Right atrium auricular region (tissue), 2 donors: Measurements from ENCODE around the gene PCDHGC4. TPM values are rescaled to one million over a fixed set of nuclear protein-coding genes. Genes with fewer than 3 reads are reported as not detected.

Source experiments
- DNase-seq: peaks from one replicate; pipeline ENCODE4 v3.0.0-alpha.2; 2019; ENCODE audit warnings: low spot score
- H3K27ac ChIP-seq, 2 donors: fragments of 200-600 bp; sonication (generic); 1 replicate in 1 of 2; 2 replicates in 1 of 2; pipeline ENCODE4 v1.5.1; 2016 to 2019
- H3K27me3 ChIP-seq, 2 donors: fragments of 200-600 bp; sonication (generic); one replicate each; pipeline versions ENCODE4 v1.5.1 to v1.6.0; 2017 to 2019
- H3K36me3 ChIP-seq: fragments of 200-600 bp; sonication (generic); one replicate; pipeline ENCODE4 v1.5.1; 2016
- H3K4me1 ChIP-seq, 2 donors: fragments of 200-600 bp; sonication (generic); one replicate each; pipeline versions ENCODE4 v1.5.1 to v1.6.0; 2017 to 2019
- H3K4me3 ChIP-seq, 2 donors: fragments of 200-600 bp; sonication (generic); 1 replicate in 1 of 2; 2 replicates in 1 of 2; pipeline ENCODE4 v1.5.1; 2017 to 2019; ENCODE audit warnings: mild to moderate bottlenecking in 1 of 2, moderate library complexity in 1 of 2
- H3K9me3 ChIP-seq, 2 donors: fragments of 200-600 bp; sonication (generic); one replicate each; pipeline ENCODE4 v1.5.1; 2019
- CTCF ChIP-seq, 2 donors: fragments of 200-600 bp; sonication (generic); IDR thresholded peaks; one replicate each; pipeline ENCODE4 v1.5.1; 2019; ENCODE audit warnings: antibody characterized with exemption in 2 of 2
- total RNA-seq, 2 donors: library from RNA; depleted of rRNA; stranded (reverse); fragments of >200 nt; gene quantifications; one replicate each; pipeline ENCODE4 v1.1.0, GENCODE V29; 2016

The PCDHGC4 gene
- total RNA-seq, 2 donors from 2014 or later = 1.5 to 1.7 TPM

DNA sequence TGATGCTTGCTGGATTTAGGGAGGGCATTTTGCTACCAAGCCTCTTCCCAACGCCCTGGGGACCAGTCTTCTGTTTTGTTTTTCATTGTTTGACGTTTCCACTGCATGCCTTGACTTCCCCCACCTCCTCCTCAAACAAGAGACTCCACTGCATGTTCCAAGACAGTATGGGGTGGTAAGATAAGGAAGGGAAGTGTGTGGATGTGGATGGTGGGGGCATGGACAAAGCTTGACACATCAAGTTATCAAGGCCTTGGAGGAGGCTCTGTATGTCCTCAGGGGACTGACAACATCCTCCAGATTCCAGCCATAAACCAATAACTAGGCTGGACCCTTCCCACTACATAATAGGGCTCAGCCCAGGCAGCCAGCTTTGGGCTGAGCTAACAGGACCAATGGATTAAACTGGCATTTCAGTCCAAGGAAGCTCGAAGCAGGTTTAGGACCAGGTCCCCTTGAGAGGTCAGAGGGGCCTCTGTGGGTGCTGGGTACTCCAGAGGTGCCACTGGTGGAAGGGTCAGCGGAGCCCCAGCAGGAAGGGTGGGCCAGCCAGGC lies 27.0 kb downstream of the PCDHGC4 start:
- H3K36me3 ChIP-seq = peaks cover 23% of the 10 kb centered on the region
- TF ChIP-seq CTCF (IDR thresholded peaks at IDR 0.05) = no peak
- peak overlapping the region; percentile 76 to 85 for H3K27ac ChIP-seq
- no peaks in the 10 kb centered on the region for H3K27me3 ChIP-seq
- no peaks in the 10 kb centered on the region for H3K9me3 ChIP-seq
- H3K4me3 ChIP-seq = no peak overlapping the region
- DNase-seq = no peak
- H3K4me1 ChIP-seq = peaks cover 0 to 84% of the 10 kb centered on the region in 2 donors

- H3K4me3 ChIP-seq = peak overlapping the region; percentile 35 to 61
- H3K27me3 ChIP-seq = no peaks in the 10 kb centered on the region
- TF ChIP-seq CTCF (IDR thresholded peaks at IDR 0.05) = peak; percentile 77 to 90
- peak overlapping the region; percentile 76 to 85 for H3K27ac ChIP-seq
- H3K4me1 ChIP-seq = peaks cover 0 to 78% of the 10 kb centered on the region in 2 donors
- no peaks in the 10 kb centered on the region for H3K9me3 ChIP-seq
- peak; percentile 86 for DNase-seq
- peaks cover 24% of the 10 kb centered on the region for H3K36me3 ChIP-seq
Observed at GRCh38 chr5:141512390-141512910, 27.6 kb downstream of the PCDHGC4 start.

- no peak for DNase-seq
- H3K27me3 ChIP-seq = no peaks in the 10 kb centered on the region
- peaks cover 0 to 72% of the 10 kb centered on the region in 2 donors for H3K4me1 ChIP-seq
- no peak for TF ChIP-seq CTCF (IDR thresholded peaks at IDR 0.05)
- H3K27ac ChIP-seq = peak overlapping the region; percentile 76 to 85
- peak overlapping the region; percentile 35 to 61 for H3K4me3 ChIP-seq
- H3K9me3 ChIP-seq = no peaks in the 10 kb centered on the region
- peaks cover 24% of the 10 kb centered on the region for H3K36me3 ChIP-seq
Observed at GRCh38 chr5:141512911-141513626, 28.2 kb downstream of the PCDHGC4 start.

- no peak for TF ChIP-seq CTCF (IDR thresholded peaks at IDR 0.05)
- Histone ChIP-seq H3K27me3 (no peaks in the 10 kb centered on the region), H3K36me3 (peaks cover 24% of the 10 kb centered on the region), H3K4me3 (peak overlapping the region; percentile 35 to 61), H3K4me1 (peaks cover 0 to 64% of the 10 kb centered on the region in 2 donors), H3K27ac (peak overlapping the region; percentile 76 to 85), H3K9me3 (no peaks in the 10 kb centered on the region)
- peak; percentile 85 for DNase-seq
Observed at GRCh38 chr5:141513627-141514329, 28.9 kb downstream of the PCDHGC4 start.

DNA sequence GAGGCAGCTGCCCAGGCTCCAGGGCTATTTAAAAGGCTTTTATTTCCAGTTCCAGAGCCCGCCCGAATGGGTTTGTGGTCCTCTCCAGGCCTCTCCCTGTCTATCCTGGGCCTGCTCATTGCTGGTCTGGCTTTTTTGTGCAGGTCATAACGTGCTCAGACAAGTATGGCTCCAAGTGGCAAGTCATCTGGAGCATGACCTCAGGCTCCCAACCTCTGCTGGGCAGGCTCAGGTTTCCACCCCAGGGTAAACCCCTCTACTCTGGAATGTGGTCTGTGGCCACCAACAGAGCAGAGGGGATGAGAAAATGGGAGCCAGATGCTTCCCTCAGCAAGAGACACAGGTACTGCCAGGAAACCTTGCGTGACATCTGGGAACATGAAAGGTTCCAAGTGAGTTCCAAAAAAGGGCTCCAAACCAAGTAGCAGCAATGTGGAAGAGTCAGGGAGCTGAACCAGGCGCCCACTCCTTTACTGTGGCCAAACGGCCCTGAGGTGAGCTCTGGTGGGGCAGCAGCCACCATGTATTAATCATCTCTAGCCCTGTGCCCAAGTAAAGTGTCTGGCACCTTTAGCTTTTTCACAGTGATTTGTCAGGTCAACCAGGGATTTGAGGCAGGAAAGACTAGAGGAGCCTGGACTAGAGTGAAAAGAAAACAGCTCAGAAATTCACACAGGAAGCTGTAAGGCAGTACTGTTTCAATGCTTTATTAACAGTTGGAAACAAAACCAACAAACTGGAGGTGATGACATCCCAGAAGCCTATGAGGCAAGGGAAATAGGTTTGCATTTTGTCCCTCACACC lies 29.7 kb downstream of the PCDHGC4 start:
- Histone ChIP-seq H3K27ac (peak overlapping the region; percentile 76 to 85), H3K27me3 (no peaks in the 10 kb centered on the region), H3K4me1 (peaks cover 0 to 57% of the 10 kb centered on the region in 2 donors), H3K4me3 (peak overlapping the region in 1 of 2 donors; percentile 61), H3K36me3 (peaks cover 28% of the 10 kb centered on the region), H3K9me3 (no peaks in the 10 kb centered on the region)
- TF ChIP-seq CTCF (IDR thresholded peaks at IDR 0.05) = no peak
- DNase-seq = no peak
